OCI-LY7 (cell line): ENCODE measurements around the gene SIK2. TPM values are rescaled to one million over a fixed set of nuclear protein-coding genes. Genes with fewer than 3 reads are reported as not detected.

ENCODE experiments used
- BruUV-seq: library from RNA; stranded (reverse); fragments of 400-500 nt; replicated peaks from 2 replicates; lab custom pipeline; 2021; lab: Mats Ljungman, UMichigan
- CTCF ChIA-PET: fragments of 300-600 bp; sonication (Branson Sonifier 250); formaldehyde crosslinking; loops from one replicate; lab custom pipeline; 2022; ENCODE audit warnings: antibody characterized with exemption; ENCODE audit not compliant: unreplicated experiment; lab: Charles Lee
- POLR2A ChIA-PET: fragments of 300-600 bp; sonication (Branson Sonifier 250); formaldehyde crosslinking; loops from one replicate; lab custom pipeline; 2022; ENCODE audit warnings: antibody characterized with exemption; lab: Charles Lee
- DNase-seq: peaks from one replicate; pipeline ENCODE4 v3.0.0-alpha.2; 2015; ENCODE audit warnings: low spot score
- H2AFZ ChIP-seq: fragments of 200-600 bp; sonication (generic), shearing (Covaris generic); 2 replicates; pipeline ENCODE4 v1.6.1; 2014; ENCODE audit warnings: mild to moderate bottlenecking, antibody characterized with exemption, low read length, moderate library complexity
- H3K27ac ChIP-seq: fragments of 200-600 bp; sonication (generic); 2 replicates; pipeline ENCODE4 v1.5.1; 2014; ENCODE audit warnings: mixed run types, low read depth, mild to moderate bottlenecking, moderate library complexity, low read length, inconsistent platforms; ENCODE audit not compliant: poor library complexity, severe bottlenecking
- H3K36me3 ChIP-seq: fragments of 200-600 bp; sonication (generic); 2 replicates; pipeline ENCODE4 v1.6.1; 2014; ENCODE audit warnings: mild to moderate bottlenecking, antibody characterized with exemption, low read length, moderate library complexity, mixed read lengths; ENCODE audit not compliant: insufficient read depth
- H3K4me1 ChIP-seq: fragments of 200-600 bp; sonication (generic); 2 replicates; pipeline ENCODE4 v1.5.1; 2014; ENCODE audit warnings: mild to moderate bottlenecking, low read length; ENCODE audit not compliant: insufficient read depth, poor library complexity, severe bottlenecking
- H3K4me2 ChIP-seq: fragments of 200-600 bp; sonication (generic); 2 replicates; pipeline ENCODE4 v1.6.1; 2014; ENCODE audit warnings: mild to moderate bottlenecking, low read length
- H3K4me3 ChIP-seq: fragments of 200-600 bp; sonication (generic); 2 replicates; pipeline ENCODE4 v1.5.1; 2014; ENCODE audit warnings: mild to moderate bottlenecking, low read depth, low read length; ENCODE audit not compliant: poor library complexity, severe bottlenecking
- H3K79me2 ChIP-seq: fragments of 200-600 bp; sonication (generic); 2 replicates; pipeline ENCODE4 v1.6.1; 2016; ENCODE audit warnings: low read depth, mild to moderate bottlenecking, low read length, moderate library complexity, mixed read lengths; ENCODE audit not compliant: insufficient read depth
- H3K9me2 ChIP-seq: fragments of 200-600 bp; sonication (generic); 2 replicates; pipeline ENCODE4 v1.6.1; 2016; ENCODE audit warnings: mild to moderate bottlenecking, low read length, mixed read lengths; ENCODE audit not compliant: insufficient read depth
- H3K9me3 ChIP-seq: fragments of 200-600 bp; sonication (generic); 2 replicates; pipeline ENCODE4 v1.6.1; 2014; ENCODE audit warnings: mild to moderate bottlenecking, mixed run types, low read length, mixed read lengths
- H4K20me1 ChIP-seq: fragments of 200-600 bp; sonication (generic); 2 replicates; pipeline ENCODE4 v1.6.1; 2014; ENCODE audit warnings: mild to moderate bottlenecking, antibody characterized with exemption, low read length, moderate library complexity, mixed read lengths; ENCODE audit not compliant: insufficient read depth
- EZH2phosphoT487 ChIP-seq: fragments of 200-600 bp; sonication (generic); IDR thresholded peaks from 2 replicates; pipeline ENCODE4 v1.6.1; 2018; ENCODE audit warnings: low read depth, borderline replicate concordance, mild to moderate bottlenecking, mixed run types, antibody characterized with exemption, low read length, moderate library complexity, mixed read lengths
- intact Hi-C: fragments of 100-400 bp; cut with micrococcal nuclease; formaldehyde crosslinking; loops from one replicate; pipeline ENCODE4 v1.10.0; 2022; ENCODE audit not compliant: unreplicated experiment
- total RNA-seq, 2 experiments: library from RNA; depleted of rRNA in 1 of 2; stranded (reverse); fragments of >200 nt in 1 of 2; shearing (Covaris generic) in 1 of 2; gene quantifications; 2 replicates each; pipeline ENCODE4 v1.2.3, GENCODE V29; 2014 to 2022
- TF ChIP-seq, protein P1 (sequence below): fragments of 200-600 bp; sonication (generic); conservative IDR thresholded peaks from 2 replicates; pipeline ENCODE4 v1.5.1; 2014; ENCODE audit warnings: mild to moderate bottlenecking, antibody characterized with exemption, low read length, moderate library complexity, mixed read lengths

SIK2 gene
- total RNA-seq, 2 experiments from 2014 or later: 9.8 to 16.9 TPM

DNA sequence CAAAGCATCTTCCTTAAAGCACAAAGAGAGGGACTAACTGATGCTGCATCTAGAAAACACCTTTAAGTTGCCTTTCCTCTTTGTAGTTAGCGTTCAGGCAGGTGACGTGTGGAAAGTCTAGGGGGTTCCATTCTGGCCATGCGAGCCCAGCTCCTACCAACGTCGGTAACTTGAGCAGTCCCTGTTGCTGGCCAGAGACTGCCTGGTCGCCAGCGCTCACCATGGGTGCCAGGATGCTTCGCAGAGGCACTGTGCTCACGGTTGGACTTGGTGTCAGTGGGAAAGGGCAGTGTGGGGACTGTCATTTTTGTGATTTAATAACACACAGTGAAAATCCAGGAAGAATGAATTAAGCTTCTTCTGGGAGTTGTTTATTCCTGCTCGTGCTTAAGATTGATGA, 123.4 kb downstream of the SIK2 start:
- CTCF ChIA-PET: no interaction called here

GRCh38 chr11:111726301-111726713, 124.1 kb downstream of the SIK2 start:
- no peaks in the 10 kb centered on the region for H3K9me2 ChIP-seq
- TF ChIP-seq EZH2phosphoT487: no peak
- TF ChIP-seq, protein P1, sequence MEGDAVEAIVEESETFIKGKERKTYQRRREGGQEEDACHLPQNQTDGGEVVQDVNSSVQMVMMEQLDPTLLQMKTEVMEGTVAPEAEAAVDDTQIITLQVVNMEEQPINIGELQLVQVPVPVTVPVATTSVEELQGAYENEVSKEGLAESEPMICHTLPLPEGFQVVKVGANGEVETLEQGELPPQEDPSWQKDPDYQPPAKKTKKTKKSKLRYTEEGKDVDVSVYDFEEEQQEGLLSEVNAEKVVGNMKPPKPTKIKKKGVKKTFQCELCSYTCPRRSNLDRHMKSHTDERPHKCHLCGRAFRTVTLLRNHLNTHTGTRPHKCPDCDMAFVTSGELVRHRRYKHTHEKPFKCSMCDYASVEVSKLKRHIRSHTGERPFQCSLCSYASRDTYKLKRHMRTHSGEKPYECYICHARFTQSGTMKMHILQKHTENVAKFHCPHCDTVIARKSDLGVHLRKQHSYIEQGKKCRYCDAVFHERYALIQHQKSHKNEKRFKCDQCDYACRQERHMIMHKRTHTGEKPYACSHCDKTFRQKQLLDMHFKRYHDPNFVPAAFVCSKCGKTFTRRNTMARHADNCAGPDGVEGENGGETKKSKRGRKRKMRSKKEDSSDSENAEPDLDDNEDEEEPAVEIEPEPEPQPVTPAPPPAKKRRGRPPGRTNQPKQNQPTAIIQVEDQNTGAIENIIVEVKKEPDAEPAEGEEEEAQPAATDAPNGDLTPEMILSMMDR: no peak
- H3K36me3 ChIP-seq: peaks cover 59% of the 10 kb centered on the region
- no peaks in the 10 kb centered on the region for H4K20me1 ChIP-seq
- ChIA-PET POLR2A (interaction anchor here (1.4 kb wide), 1 partner anchor 32 kb away, joined by 4 read pairs; no protein-coding TSS in a partner anchor), CTCF (no interaction called here)
- no peak for DNase-seq
- H3K27ac ChIP-seq: no peak overlapping the region
- H3K4me3 ChIP-seq: no peak overlapping the region
- intact Hi-C loops: no loop called here
- BruUV-seq: no TSS peak
- no peaks in the 10 kb centered on the region for H3K9me3 ChIP-seq
- H3K4me1 ChIP-seq: no peaks in the 10 kb centered on the region
- H2AFZ ChIP-seq: no peak overlapping the region
- no peak overlapping the region for H3K4me2 ChIP-seq
- no peaks in the 10 kb centered on the region for H3K79me2 ChIP-seq

More for the DNA sequence above, 123.4 kb downstream of the SIK2 start:
- Histone ChIP-seq H3K79me2 (no peaks in the 10 kb centered on the region), H3K9me3 (no peaks in the 10 kb centered on the region), H3K27ac (no peak overlapping the region), H4K20me1 (no peaks in the 10 kb centered on the region), H3K9me2 (no peaks in the 10 kb centered on the region), H3K4me3 (no peak overlapping the region), H3K36me3 (peaks cover 65% of the 10 kb centered on the region), H2AFZ (no peak overlapping the region), H3K4me1 (no peaks in the 10 kb centered on the region), H3K4me2 (no peak overlapping the region)
- DNase-seq: no peak
- intact Hi-C loops: no loop called here
- POLR2A ChIA-PET: interaction anchor here (0.8 to 1.4 kb wide), 2 partner anchors 8 to 31 kb away, joined by 4 read pairs; no protein-coding TSS in a partner anchor
- BruUV-seq: no TSS peak
- TF ChIP-seq, protein P1: no peak
- TF ChIP-seq EZH2phosphoT487: no peak

DNA sequence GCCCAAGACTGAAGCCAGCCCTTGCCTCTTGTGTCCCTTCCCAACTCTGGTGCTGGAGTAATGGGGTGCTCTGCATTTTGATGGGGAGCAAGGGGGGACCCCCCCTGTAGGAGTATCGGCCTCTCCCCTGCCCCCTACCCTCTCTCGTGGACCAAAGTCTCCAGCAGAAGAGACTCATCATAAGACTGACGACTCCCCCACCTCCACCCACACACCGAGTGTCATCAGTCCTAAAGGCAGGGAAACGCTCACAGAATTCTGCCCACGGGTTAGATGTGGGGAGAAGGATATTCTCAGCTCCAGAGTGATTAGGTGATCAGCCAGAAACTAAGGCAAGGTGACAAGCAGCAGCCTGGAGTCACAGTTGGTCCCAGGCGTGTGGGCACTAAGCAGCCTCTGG, 125.2 kb downstream of the SIK2 start:
- no peak for DNase-seq
- H3K4me1 ChIP-seq: no peaks in the 10 kb centered on the region
- intact Hi-C loops: no loop called here
- no peak overlapping the region for H3K4me3 ChIP-seq
- no peak for TF ChIP-seq EZH2phosphoT487
- TF ChIP-seq, protein P1: no peak
- ChIA-PET CTCF (no interaction called here), POLR2A (interaction anchor here (0.8 kb wide), 1 partner anchor 30 kb away, joined by 3 read pairs; no protein-coding TSS in a partner anchor)
- H3K79me2 ChIP-seq: no peaks in the 10 kb centered on the region
- H3K9me2 ChIP-seq: no peaks in the 10 kb centered on the region
- no peak overlapping the region for H3K4me2 ChIP-seq
- no peak overlapping the region for H3K27ac ChIP-seq
- peaks cover 47% of the 10 kb centered on the region for H3K36me3 ChIP-seq
- no peaks in the 10 kb centered on the region for H4K20me1 ChIP-seq
- H3K9me3 ChIP-seq: no peaks in the 10 kb centered on the region
- BruUV-seq: no TSS peak
- no peak overlapping the region for H2AFZ ChIP-seq
